Lower leg skin (tissue), 3 donors: Measurements from ENCODE around the gene EZR.

Source experiments
- CTCF ChIP-seq, 3 donors: fragments of 450-650 bp; IDR thresholded peaks; one replicate each; pipeline ENCODE4 v1.5.1; 2016; ENCODE audit warnings: antibody characterized with exemption in 3 of 3, mild to moderate bottlenecking in 3 of 3, moderate library complexity in 2 of 3
- POLR2A ChIP-seq, 2 donors: fragments of 450-650 bp; IDR thresholded peaks; one replicate each; pipeline ENCODE4 v1.6.1; 2016 to 2017; ENCODE audit warnings: antibody characterized with exemption in 2 of 2, mild to moderate bottlenecking in 1 of 2, moderate library complexity in 1 of 2

GRCh38 chr6:158737082-158737709 is 82.0 kb downstream of the EZR start:
- TF ChIP-seq CTCF (IDR thresholded peaks at IDR 0.05) (no peak), POLR2A (IDR thresholded peaks at IDR 0.05) (no peak)
